ENCODE results near the gene HNRNPL. TPM values are rescaled to one million over a fixed set of nuclear protein-coding genes. Genes with fewer than 3 reads are reported as not detected.

HNRNPL gene
- total and polyA plus RNA-seq, 10 of the 15 experiments (the other 5 are each of a cell fraction or from before 2014, with no cell fraction given), result 32.5 to 512 (median 306) TPM

GRCh38 chr19:38880076-38880881, 30.5 kb upstream of the HNRNPL start:
- TF ChIP-seq STAT3 (IDR thresholded peaks at IDR 0.05; ENCODE audit: low read depth, low read length) (no peak), MXI1 (IDR thresholded peaks at IDR 0.05; ENCODE audit: low read depth, low read length) (no peak), POLR2AphosphoS5 (IDR thresholded peaks at IDR 0.05; ENCODE audit: low read length) (no peak), HDAC2 (IDR thresholded peaks at IDR 0.05) (no peak), MYC (IDR thresholded peaks at IDR 0.05; ENCODE audit: insufficient read depth, insufficient read length, insufficient replicate concordance, low read length, severe bottlenecking) (no peak), RELA (IDR thresholded peaks at IDR 0.05; ENCODE audit: borderline replicate concordance, partially characterized antibody) (no peak), MAX (IDR thresholded peaks at IDR 0.05; ENCODE audit: low read depth, low read length) (no peak), SRF (IDR thresholded peaks at IDR 0.05; ENCODE audit: low read depth in 2 of 2, low read length in 2 of 2) (no peak), PAX5 (IDR thresholded peaks at IDR 0.05; ENCODE audit: borderline replicate concordance, low read depth, low read length) (no peak), CHD4 (IDR thresholded peaks at IDR 0.05) (no peak), NR2F1 (conservative IDR thresholded peaks at IDR 0.05) (no peak), TARDBP (IDR thresholded peaks at IDR 0.05; ENCODE audit: borderline replicate concordance) (no peak), SREBF1 (IDR thresholded peaks at IDR 0.05; ENCODE audit: low read length) (no peak), ZNF687 (IDR thresholded peaks at IDR 0.05) (no peak), GATAD2B (conservative IDR thresholded peaks at IDR 0.05; ENCODE audit: low read depth) (no peak)
- ATAC-seq, result no peak
- Histone ChIP-seq H2AFZ (ENCODE audit: control insufficient read depth, low read depth, low read length) (no peak overlapping the region), H4K20me1 (ENCODE audit: control insufficient read depth, insufficient read depth) (no peaks in the 10 kb centered on the region), H3K27me3 (replicated peaks in 1 of 2; ENCODE audit: control insufficient read depth in 2 of 2, insufficient read depth in 2 of 2, low read length in 1 of 2) (no peaks in the 10 kb centered on the region), H3K4me1 (ENCODE audit: control insufficient read depth, insufficient read depth, low read length) (peaks cover 7% of the 10 kb centered on the region), H3K4me2 (ENCODE audit: control insufficient read depth, insufficient read depth) (no peak overlapping the region), H3K36me3 (ENCODE audit: control insufficient read depth in 2 of 2, insufficient read depth in 2 of 2, low read length in 1 of 2) (no peaks in the 10 kb centered on the region; a peak in 1 of 4 replicates), H3K79me2 (ENCODE audit: control insufficient read depth, insufficient read depth, low read length) (no peaks in the 10 kb centered on the region; the same call in none of the 2 replicates), H3K4me3 (no peak overlapping the region), H3K9ac (ENCODE audit: control insufficient read depth, insufficient read depth, low read length) (no peak overlapping the region), H3K27ac (ENCODE audit: control insufficient read depth, insufficient read depth) (no peak overlapping the region), H3K9me3 (replicated peaks; ENCODE audit: control insufficient read depth, insufficient read depth, low read length) (no peaks in the 10 kb centered on the region)
- no peak for DNase-seq (ENCODE audit: low read depth, low spot score)
- 92% methylated on average over 19 of the region's 19 CpGs for WGBS (ENCODE audit: insufficient coverage, insufficient replicate concordance, low lambda C conversion rate, missing lambda C conversion rate)
- no peak for FAIRE-seq
- ChIA-PET SMC1A (ENCODE audit: uncharacterized antibody, unreplicated experiment) (interaction anchor here (0.6 kb wide), 1 partner anchor 303 kb away, joined by 3 read pairs; no protein-coding TSS in a partner anchor), POLR2A (interaction anchor here (0.5 to 0.6 kb wide), 2 partner anchors 16 to 266 kb away, joined by 4 to 8 read pairs; no protein-coding TSS in a partner anchor), RAD21 (ENCODE audit: unreplicated experiment) (no interaction called here), CTCF (interaction anchor here (3.5 to 4.8 kb wide), 2 partner anchors 8 to 50 kb away, joined by 20 to 62 read pairs; partner anchors contain the start of genes MRPS12 and SARS2)
- intact Hi-C loops (cut with micrococcal nuclease; ENCODE audit: unreplicated experiment) (loop anchor here (10.0 kb wide), 2 partner anchors 45 to 95 kb away; partner anchors contain the start of genes ECH1 and LGALS7B), in situ Hi-C loops (cut with MboI) (no loop called here)
- no TSS peak for BruUV-seq (replicated peaks)
